K562 (cell line): ENCODE results near the gene FES. TPM values are rescaled to one million over a fixed set of nuclear protein-coding genes. Genes with fewer than 3 reads are reported as not detected.

ENCODE experiments used
- BRD4 ChIP-seq: fragments of 200-600 bp; sonication (generic); IDR thresholded peaks from 2 replicates; pipeline ENCODE4 v1.6.1; 2017; ENCODE audit warnings: inconsistent platforms
- CCNT2 ChIP-seq: IDR thresholded peaks from 2 replicates; pipeline ENCODE4 v1.6.1; 2011; ENCODE audit warnings: borderline replicate concordance, low read depth, mild to moderate bottlenecking, moderate library complexity, mixed read lengths, low read length; ENCODE audit not compliant: insufficient read length; ENCODE audit errors: extremely low read depth
- MEIS2 ChIP-seq: fragments of 450-650 bp; IDR thresholded peaks from 2 replicates; pipeline ENCODE4 v1.6.1; 2014; ENCODE audit warnings: mild to moderate bottlenecking; ENCODE audit not compliant: partially characterized antibody
- MGA ChIP-seq: fragments of 450-650 bp; IDR thresholded peaks from 2 replicates; pipeline ENCODE4 v1.6.1; 2016; ENCODE audit warnings: mild to moderate bottlenecking, moderate library complexity
- NKRF ChIP-seq: fragments of 450-650 bp; IDR thresholded peaks from 2 replicates; pipeline ENCODE4 v1.6.1; 2016; ENCODE audit warnings: borderline replicate concordance
- NR2F6 ChIP-seq: fragments of 450-650 bp; formaldehyde crosslinking; IDR thresholded peaks from 2 replicates; pipeline ENCODE4 v1.4.0; 2020; ENCODE audit warnings: mild to moderate bottlenecking
- SAFB ChIP-seq: fragments of 200-400 bp; formaldehyde crosslinking; IDR thresholded peaks from 2 replicates; pipeline ENCODE4 v1.6.1; 2017; ENCODE audit warnings: low read depth, low read length, borderline replicate concordance
- SUPT5H ChIP-seq: fragments of 450-650 bp; IDR thresholded peaks from 2 replicates; pipeline ENCODE4 v1.6.1; 2016
- TFAM ChIP-seq: fragments of 250-450 bp; sonication (Bioruptor Pico); conservative IDR thresholded peaks from 2 replicates; pipeline ENCODE4 v1.5.0; 2021; ENCODE audit warnings: mild to moderate bottlenecking, moderate library complexity
- ZBTB43 ChIP-seq: sonication (generic); formaldehyde crosslinking; IDR thresholded peaks from 2 replicates; pipeline ENCODE4 v1.8.0; 2023; ENCODE audit warnings: mild to moderate bottlenecking, missing genetic modification reagents
- ZNF212 ChIP-seq: fragments of 450-650 bp; formaldehyde crosslinking; IDR thresholded peaks from 2 replicates; pipeline ENCODE4 v1.4.0; 2020; ENCODE audit warnings: mild to moderate bottlenecking
- ZNF780A ChIP-seq: fragments of 250-450 bp; sonication (Bioruptor Pico); IDR thresholded peaks from 2 replicates; pipeline ENCODE4 v1.5.0; 2021; ENCODE audit warnings: mild to moderate bottlenecking
- polyA plus RNA-seq, 8 experiments: library from polyadenylated mRNA; depleted of rRNA in 4 of 8; stranded (reverse) in 5 of 8; unstranded in 3 of 8; fragments of >200 nt; fragmentation: Nextera tagmentation in 2 of 8; fragmentation: Illumina TruSeq in 1 of 8; extraction: Ambion mirVana in 2 of 8; extraction: Trizol in 1 of 8; gene quantifications; 2 replicates each; pipeline versions ENCODE4 v1.2.1 to v1.2.3, GENCODE V29; 2011 to 2014; ENCODE audit warnings: inconsistent platforms in 1 of 8, missing spikeins in 1 of 8
- total RNA-seq, 7 experiments: library from RNA; depleted of rRNA in 6 of 7; stranded (reverse); fragments of >200 nt in 6 of 7; fragmentation: Illumina TruSeq in 2 of 7; extraction: Trizol in 2 of 7; gene quantifications; 2 replicates each; pipeline versions ENCODE4 v1.2.1 to v1.2.3, GENCODE V29; 2011 to 2021; ENCODE audit warnings: low replicate concordance in 1 of 7

Gene FES
- total and polyA plus RNA-seq, 9 of the 15 experiments (the other 6 are each of a cell fraction or from before 2014, with no cell fraction given) = 0.38 to 2.6 (median 0.82) TPM

- TF ChIP-seq ZBTB43 (CRISPR knock-in tag) (no peak), NKRF (peak; percentile 79), NR2F6 (CRISPR knock-in tag) (no peak), MGA (peak; percentile 41; the same call in 1 of the 2 replicates), MEIS2 (no peak), ZNF780A (CRISPR knock-in tag) (no peak), CCNT2 (peak; percentile 84), SUPT5H (peak; percentile 89), BRD4 (no peak), TFAM (CRISPR knock-in tag) (no peak), ZNF212 (CRISPR knock-in tag) (no peak), SAFB (peak; percentile 77)
Measured at GRCh38 chr15:90931828-90932659, 47.7 kb downstream of the FES start, which contains the start of gene HDDC3 (continued).
